Dendritic cell treated with granulocyte-macrophage colony-stimulating factor and Interleukin-4, amounts not matched to agents 40 ng/mL and 50 ng/mL, for 4 days (primary cell): ENCODE measurements around the gene SLC16A8.
"Not testable (repeated sequence)": the region's sequence is repeated elsewhere in the genome, so short reads cannot be mapped to it uniquely, and the experiment has no call there.

Source experiments
- H3K27ac Mint-ChIP-seq: one replicate; pipeline ENCODE4 v1.8.0; 2022; ENCODE audit warnings: mild to moderate bottlenecking, mixed read lengths
- H3K27me3 Mint-ChIP-seq: one replicate; pipeline ENCODE4 v1.8.0; 2022; ENCODE audit warnings: mild to moderate bottlenecking, mixed read lengths
- H3K36me3 Mint-ChIP-seq: one replicate; pipeline ENCODE4 v1.8.0; 2022; ENCODE audit warnings: low read depth, mixed read lengths
- H3K4me1 Mint-ChIP-seq: one replicate; pipeline ENCODE4 v1.8.0; 2022; ENCODE audit warnings: low read depth, mixed read lengths
- H3K4me3 Mint-ChIP-seq: one replicate; pipeline ENCODE4 v1.8.0; 2022; ENCODE audit warnings: mild to moderate bottlenecking, moderate library complexity, mixed read lengths
- H3K9me3 Mint-ChIP-seq: one replicate; pipeline ENCODE4 v1.8.0; 2022; ENCODE audit warnings: mixed read lengths
- intact Hi-C: fragments of 100-400 bp; cut with micrococcal nuclease; formaldehyde crosslinking; loops from one replicate; pipeline ENCODE4 v1.15.0; 2022

Gene SLC16A8

GRCh38 chr22:38086001-38086845 lies 2.2 kb upstream of the SLC16A8 start:
- peaks cover 85% of the 10 kb centered on the region for H3K27me3 Mint-ChIP-seq

DNA sequence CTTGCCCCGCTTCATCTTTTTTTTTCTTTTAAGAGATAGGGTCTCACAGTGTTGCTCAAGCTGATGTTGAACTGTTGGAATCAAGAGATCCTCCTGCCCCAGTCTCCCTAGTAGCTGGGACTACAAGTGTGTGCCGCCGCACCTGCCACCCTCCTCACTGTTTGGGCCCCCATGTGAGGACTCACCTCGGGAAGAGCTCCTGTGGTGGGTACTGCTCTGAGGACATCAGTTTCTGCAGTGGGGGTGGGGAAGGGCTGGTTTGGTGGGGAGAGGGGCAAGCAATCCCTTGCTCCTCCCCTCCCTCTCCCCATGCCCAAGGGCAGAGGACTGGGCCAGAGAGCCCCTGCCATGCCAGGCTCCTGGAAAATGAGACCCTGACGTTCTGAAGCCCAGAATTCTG lies 1.5 kb upstream of the SLC16A8 start:
- Mint-ChIP-seq H3K9me3 (no peaks in the 10 kb centered on the region), H3K4me3 (no peak overlapping the region), H3K4me1 (peaks cover 10% of the 10 kb centered on the region), H3K27me3 (peaks cover 84% of the 10 kb centered on the region), H3K36me3 (no peaks in the 10 kb centered on the region), H3K27ac (no peak overlapping the region)
- intact Hi-C loops: no loop called here

More at GRCh38 chr22:38086001-38086845, 2.2 kb upstream of the SLC16A8 start:
- peaks cover 10% of the 10 kb centered on the region for H3K4me1 Mint-ChIP-seq
- no peak overlapping the region for H3K4me3 Mint-ChIP-seq
- no peak overlapping the region for H3K27ac Mint-ChIP-seq
- no peaks in the 10 kb centered on the region for H3K36me3 Mint-ChIP-seq
- intact Hi-C loops: no loop called here
- H3K9me3 Mint-ChIP-seq: no peaks in the 10 kb centered on the region

GRCh38 chr22:38085056-38085455 lies 1.1 kb upstream of the SLC16A8 start:
- no peak overlapping the region for H3K4me3 Mint-ChIP-seq
- H3K36me3 Mint-ChIP-seq: no peaks in the 10 kb centered on the region
- peaks cover 10% of the 10 kb centered on the region for H3K4me1 Mint-ChIP-seq
- no peak overlapping the region for H3K27ac Mint-ChIP-seq
- intact Hi-C loops: no loop called here
- H3K27me3 Mint-ChIP-seq: peaks cover 84% of the 10 kb centered on the region
- H3K9me3 Mint-ChIP-seq: no peaks in the 10 kb centered on the region

DNA sequence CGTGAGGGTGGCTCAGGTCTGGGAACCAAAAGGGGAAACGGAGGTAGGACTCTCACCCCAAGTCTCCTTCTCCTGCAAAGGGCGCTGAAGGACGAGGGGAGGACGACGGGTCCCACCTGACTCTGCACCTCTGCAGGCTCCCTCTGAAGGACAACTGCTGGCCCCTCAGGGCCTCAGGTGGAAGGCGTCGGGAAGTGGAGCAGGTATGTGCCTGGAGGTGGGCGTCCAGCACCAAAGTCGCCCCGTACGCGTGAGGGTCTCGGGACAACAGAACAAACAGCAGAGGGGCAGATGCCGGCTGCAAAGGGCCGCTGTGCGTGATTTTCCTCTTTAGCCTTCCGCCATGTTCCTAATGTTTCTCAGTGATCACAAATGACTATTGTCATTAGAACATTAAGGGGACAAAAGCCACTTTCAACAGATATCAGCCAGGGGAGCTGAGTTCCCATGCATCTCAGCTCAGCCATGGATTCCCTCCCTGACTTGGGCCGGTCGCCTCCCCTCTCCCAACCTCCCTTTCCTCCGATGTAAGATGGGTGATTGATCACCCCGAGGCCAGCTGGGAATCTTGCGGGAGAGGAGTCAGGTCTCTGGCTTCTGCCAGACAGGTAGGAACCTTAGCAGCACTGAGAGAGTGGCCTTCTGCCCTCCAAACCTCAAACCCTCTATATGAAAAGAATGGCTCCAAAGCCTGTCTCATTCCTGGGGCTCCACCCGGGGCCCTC lies 836 bp downstream of the SLC16A8 start:
- Mint-ChIP-seq H3K4me3 (no peak overlapping the region), H3K4me1 (peaks cover 10% of the 10 kb centered on the region), H3K27me3 (peaks cover 89% of the 10 kb centered on the region), H3K9me3 (no peaks in the 10 kb centered on the region), H3K36me3 (no peaks in the 10 kb centered on the region), H3K27ac (no peak overlapping the region)
- intact Hi-C loops: no loop called here

DNA sequence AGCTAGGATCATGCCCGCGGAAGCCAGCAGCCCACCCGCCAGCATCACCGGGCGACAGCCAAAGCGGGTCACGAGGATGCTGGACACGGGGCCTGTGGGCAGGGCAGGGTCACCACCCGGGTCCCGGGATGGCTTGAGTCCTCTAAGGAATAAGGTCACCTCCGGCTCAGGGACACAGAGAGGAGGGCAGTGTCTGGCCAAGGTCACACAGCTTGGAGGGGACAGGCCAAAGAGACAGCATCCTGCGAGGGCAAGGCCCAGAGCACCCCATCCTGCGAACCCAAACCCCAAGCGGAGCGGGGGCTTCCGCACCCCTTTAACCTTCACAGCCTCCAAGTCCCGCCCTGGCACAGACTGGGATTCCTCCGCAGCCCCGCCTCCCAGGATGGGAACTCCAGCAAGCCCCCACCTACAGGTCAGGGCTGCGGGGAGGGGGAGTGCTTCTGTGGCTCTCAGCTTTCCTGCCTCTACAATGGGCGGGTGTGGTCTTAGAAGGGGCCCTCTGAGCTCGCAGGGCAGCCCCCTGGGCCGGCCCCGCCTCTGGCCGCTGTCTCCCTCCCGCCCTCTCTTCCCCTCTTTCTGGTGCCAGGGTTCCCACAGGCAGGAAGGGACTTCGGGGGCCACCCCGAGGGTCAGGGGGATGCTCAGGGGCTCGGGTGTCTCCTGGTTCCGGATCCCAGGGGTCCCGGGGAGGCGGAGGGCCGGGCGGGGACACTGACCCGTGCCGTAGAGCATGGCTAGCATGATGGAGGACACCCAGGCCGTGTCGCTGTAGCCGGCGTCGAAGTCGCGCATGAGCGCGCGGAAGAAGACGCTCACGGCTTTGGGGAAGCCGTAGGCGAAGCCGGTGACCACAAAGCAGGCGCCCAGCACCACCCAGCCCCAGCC lies 1.8 kb downstream of the SLC16A8 start:
- H3K27me3 Mint-ChIP-seq: peaks cover 81% of the 10 kb centered on the region
- peaks cover 10% of the 10 kb centered on the region for H3K4me1 Mint-ChIP-seq
- no peaks in the 10 kb centered on the region for H3K36me3 Mint-ChIP-seq
- H3K4me3 Mint-ChIP-seq: no peak overlapping the region
- no peak overlapping the region for H3K27ac Mint-ChIP-seq
- intact Hi-C loops: no loop called here
- H3K9me3 Mint-ChIP-seq: no peaks in the 10 kb centered on the region

DNA sequence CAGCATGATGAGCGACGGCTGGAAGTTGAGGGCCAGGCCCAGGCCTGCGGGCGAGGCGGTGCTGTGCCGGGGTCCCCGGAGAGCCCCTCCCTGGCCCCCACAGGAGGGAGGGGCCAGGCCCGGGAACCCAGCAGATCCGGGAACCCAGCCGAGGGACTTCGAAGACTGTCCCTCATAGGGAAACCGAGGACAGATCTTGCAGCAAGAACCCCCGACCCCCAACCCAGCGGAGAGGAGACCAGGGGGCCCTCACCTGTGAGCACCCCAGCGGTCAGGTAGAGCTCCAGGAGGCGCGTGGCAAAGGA lies 2.4 kb downstream of the SLC16A8 start:
- H3K27me3 Mint-ChIP-seq: peaks cover 77% of the 10 kb centered on the region
- no peak overlapping the region for H3K4me3 Mint-ChIP-seq
- H3K27ac Mint-ChIP-seq: no peak overlapping the region
- peaks cover 10% of the 10 kb centered on the region for H3K4me1 Mint-ChIP-seq
- no peaks in the 10 kb centered on the region for H3K9me3 Mint-ChIP-seq
- intact Hi-C loops: no loop called here
- no peaks in the 10 kb centered on the region for H3K36me3 Mint-ChIP-seq

- Mint-ChIP-seq H3K4me3 (peak overlapping the region; percentile 34), H3K27me3 (peaks cover 72% of the 10 kb centered on the region), H3K4me1 (peaks cover 10% of the 10 kb centered on the region), H3K9me3 (no peaks in the 10 kb centered on the region), H3K36me3 (peaks cover 3% of the 10 kb centered on the region), H3K27ac (no peak overlapping the region)
- intact Hi-C loops: no loop called here
Measured at GRCh38 chr22:38080850-38081635, 2.9 kb downstream of the SLC16A8 start.

GRCh38 chr22:38080474-38080849 lies 3.5 kb downstream of the SLC16A8 start:
- Mint-ChIP-seq H3K27ac (no peak overlapping the region), H3K4me3 (no peak overlapping the region), H3K9me3 (no peaks in the 10 kb centered on the region), H3K4me1 (peaks cover 10% of the 10 kb centered on the region), H3K27me3 (peaks cover 68% of the 10 kb centered on the region), H3K36me3 (peaks cover 9% of the 10 kb centered on the region)
- intact Hi-C loops: no loop called here

- peaks cover 64% of the 10 kb centered on the region for H3K27me3 Mint-ChIP-seq
- no peak overlapping the region for H3K27ac Mint-ChIP-seq
- H3K9me3 Mint-ChIP-seq: no peaks in the 10 kb centered on the region
- no peak overlapping the region for H3K4me3 Mint-ChIP-seq
- intact Hi-C loops: no loop called here
- H3K36me3 Mint-ChIP-seq: peaks cover 16% of the 10 kb centered on the region
- peaks cover 10% of the 10 kb centered on the region for H3K4me1 Mint-ChIP-seq
Measured at GRCh38 chr22:38079804-38080203, 4.2 kb downstream of the SLC16A8 start.

DNA sequence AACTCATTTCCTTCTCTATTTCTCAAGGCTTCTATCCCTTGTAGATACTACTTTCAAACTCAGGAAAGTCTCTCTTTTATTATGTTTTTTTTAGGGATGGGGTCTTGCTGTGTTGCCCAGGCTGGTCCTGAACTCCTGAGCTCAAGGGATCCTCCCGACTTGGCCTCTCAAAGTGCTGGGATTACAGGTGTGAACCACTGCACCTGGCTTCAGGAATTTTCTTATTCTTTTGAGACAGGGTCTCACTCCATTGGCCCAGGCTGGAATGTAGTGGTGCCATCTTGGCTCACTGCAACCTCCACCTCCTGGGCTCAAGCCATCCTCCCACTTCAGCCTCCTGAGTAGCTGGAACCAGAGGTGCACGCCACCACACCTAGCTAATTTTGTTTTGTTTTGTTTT lies 4.8 kb downstream of the SLC16A8 start:
- H3K36me3 Mint-ChIP-seq: peaks cover 22% of the 10 kb centered on the region
- intact Hi-C loops, H3K9me3 Mint-ChIP-seq, H3K4me3 Mint-ChIP-seq, H3K27ac Mint-ChIP-seq: not testable (repeated sequence)
- H3K27me3 Mint-ChIP-seq: peaks cover 59% of the 10 kb centered on the region
- H3K4me1 Mint-ChIP-seq: peaks cover 10% of the 10 kb centered on the region

DNA sequence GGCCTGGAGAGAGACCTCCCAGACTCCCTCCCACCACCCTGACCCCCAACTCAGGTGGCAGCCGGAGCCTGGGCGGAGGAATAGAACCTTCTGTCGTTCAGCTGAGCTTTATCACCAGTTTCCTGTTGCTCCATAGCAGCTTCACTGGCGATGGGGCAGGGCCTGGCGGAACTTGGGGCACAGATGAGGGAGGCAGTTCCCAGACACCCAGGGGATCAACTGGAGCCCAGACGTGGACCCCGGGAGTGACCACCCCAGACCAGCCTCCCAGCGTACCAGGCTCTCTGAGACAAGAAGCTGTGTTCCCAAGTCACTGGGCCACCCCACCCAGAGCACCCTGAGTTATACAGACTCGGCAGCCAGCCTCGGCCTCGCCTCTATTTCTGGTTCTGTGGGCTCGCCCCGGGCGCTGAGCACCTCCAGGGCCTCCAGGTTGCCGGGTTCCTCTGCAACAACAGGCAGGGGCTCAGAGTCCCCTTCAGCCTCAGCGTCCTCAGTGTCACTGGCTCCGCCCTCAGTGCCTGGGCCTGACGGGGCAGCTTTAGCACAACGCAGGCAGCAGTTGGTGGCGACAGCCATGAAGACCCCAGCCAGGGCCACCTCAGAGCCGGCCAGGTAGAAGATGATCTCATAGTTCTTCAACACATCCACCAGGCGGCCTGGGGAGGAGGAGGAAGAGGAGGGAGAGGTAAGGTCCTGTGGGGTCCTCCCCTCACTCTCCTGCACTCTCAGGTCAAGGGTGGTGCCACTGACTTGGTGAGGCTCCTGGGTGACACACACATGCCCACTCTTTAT lies 5.7 kb downstream of the SLC16A8 start:
- Mint-ChIP-seq H3K27ac (no peak overlapping the region), H3K36me3 (peaks cover 31% of the 10 kb centered on the region), H3K4me3 (no peak overlapping the region), H3K9me3 (no peaks in the 10 kb centered on the region), H3K4me1 (peaks cover 10% of the 10 kb centered on the region), H3K27me3 (peaks cover 50% of the 10 kb centered on the region)
- intact Hi-C loops: no loop called here

DNA sequence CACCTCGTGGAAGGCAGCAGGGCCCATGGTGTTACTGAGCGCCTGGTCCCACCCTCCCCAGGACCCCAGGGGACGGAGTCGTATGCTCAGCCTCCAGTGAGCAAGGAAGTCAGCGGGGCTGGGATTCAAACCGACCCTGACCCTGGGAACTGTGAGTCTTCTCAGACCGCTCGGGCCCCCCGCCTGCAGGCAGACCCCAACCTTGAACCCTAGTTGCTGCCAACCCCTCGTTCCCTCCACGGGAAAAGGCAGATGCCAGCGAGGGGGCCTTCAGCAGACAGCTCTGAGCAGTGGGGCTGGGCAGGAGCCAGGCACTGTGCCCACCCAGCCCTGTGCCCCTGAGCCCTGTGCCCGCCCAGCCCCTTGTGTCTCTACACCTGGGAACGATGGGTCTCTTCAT lies 6.4 kb downstream of the SLC16A8 start:
- peaks cover 43% of the 10 kb centered on the region for H3K27me3 Mint-ChIP-seq
- peaks cover 38% of the 10 kb centered on the region for H3K36me3 Mint-ChIP-seq
- peaks cover 10% of the 10 kb centered on the region for H3K4me1 Mint-ChIP-seq
- no peaks in the 10 kb centered on the region for H3K9me3 Mint-ChIP-seq
- H3K27ac Mint-ChIP-seq: no peak overlapping the region
- H3K4me3 Mint-ChIP-seq: no peak overlapping the region
- intact Hi-C loops: no loop called here

DNA sequence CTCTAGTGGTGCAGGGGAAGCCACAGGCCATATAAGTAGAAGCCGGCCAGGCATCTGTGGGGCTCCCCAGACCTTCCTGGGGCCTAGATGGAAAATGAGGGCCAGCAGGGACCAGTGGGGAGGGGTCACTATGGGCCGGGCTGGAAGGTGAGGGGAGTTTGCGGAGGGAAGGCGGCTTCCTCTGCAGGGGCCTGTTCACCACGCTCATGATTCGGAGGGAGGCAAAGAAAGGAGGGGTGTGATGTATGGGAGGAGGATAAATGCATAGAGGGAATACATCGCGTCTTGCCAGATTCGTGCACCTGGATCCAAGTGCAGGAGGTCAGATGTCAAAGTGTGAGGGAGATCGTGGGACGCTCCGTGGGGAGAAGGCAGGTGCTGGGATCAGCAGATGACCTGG lies 6.9 kb downstream of the SLC16A8 start:
- Mint-ChIP-seq H3K4me1 (peaks cover 5% of the 10 kb centered on the region), H3K27ac (no peak overlapping the region), H3K27me3 (peaks cover 38% of the 10 kb centered on the region), H3K9me3 (no peaks in the 10 kb centered on the region), H3K36me3 (peaks cover 43% of the 10 kb centered on the region), H3K4me3 (no peak overlapping the region)
- intact Hi-C loops: no loop called here
